ENCODE measurements around the gene DNAAF2.
A peak's percentile ranks its signal among the peaks of the same experiment; 100 is the strongest.
"Not testable (repeated sequence)": the region's sequence is repeated elsewhere in the genome, so short reads cannot be mapped to it uniquely, and the experiment has no call there.

Gene DNAAF2

DNA sequence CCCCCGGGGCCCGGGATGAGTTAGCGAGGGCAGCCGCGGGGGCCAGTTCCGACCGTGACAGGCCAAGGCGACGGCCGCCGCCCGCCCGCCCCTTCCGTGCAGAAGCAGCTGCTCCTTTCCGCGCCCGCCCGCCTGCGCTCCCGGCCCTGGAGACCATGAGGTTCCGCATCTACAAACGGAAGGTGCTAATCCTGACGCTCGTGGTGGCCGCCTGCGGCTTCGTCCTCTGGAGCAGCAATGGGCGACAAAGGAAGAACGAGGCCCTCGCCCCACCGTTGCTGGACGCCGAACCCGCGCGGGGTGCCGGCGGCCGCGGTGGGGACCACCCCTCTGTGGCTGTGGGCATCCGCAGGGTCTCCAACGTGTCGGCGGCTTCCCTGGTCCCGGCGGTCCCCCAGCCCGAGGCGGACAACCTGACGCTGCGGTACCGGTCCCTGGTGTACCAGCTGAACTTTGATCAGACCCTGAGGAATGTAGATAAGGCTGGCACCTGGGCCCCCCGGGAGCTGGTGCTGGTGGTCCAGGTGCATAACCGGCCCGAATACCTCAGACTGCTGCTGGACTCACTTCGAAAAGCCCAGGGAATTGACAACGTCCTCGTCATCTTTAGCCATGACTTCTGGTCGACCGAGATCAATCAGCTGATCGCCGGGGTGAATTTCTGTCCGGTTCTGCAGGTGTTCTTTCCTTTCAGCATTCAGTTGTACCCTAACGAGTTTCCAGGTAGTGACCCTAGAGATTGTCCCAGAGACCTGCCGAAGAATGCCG is 13.7 kb downstream of the DNAAF2 start:
- no peak for DNase-seq (ENCODE audit: low spot score)

DNA sequence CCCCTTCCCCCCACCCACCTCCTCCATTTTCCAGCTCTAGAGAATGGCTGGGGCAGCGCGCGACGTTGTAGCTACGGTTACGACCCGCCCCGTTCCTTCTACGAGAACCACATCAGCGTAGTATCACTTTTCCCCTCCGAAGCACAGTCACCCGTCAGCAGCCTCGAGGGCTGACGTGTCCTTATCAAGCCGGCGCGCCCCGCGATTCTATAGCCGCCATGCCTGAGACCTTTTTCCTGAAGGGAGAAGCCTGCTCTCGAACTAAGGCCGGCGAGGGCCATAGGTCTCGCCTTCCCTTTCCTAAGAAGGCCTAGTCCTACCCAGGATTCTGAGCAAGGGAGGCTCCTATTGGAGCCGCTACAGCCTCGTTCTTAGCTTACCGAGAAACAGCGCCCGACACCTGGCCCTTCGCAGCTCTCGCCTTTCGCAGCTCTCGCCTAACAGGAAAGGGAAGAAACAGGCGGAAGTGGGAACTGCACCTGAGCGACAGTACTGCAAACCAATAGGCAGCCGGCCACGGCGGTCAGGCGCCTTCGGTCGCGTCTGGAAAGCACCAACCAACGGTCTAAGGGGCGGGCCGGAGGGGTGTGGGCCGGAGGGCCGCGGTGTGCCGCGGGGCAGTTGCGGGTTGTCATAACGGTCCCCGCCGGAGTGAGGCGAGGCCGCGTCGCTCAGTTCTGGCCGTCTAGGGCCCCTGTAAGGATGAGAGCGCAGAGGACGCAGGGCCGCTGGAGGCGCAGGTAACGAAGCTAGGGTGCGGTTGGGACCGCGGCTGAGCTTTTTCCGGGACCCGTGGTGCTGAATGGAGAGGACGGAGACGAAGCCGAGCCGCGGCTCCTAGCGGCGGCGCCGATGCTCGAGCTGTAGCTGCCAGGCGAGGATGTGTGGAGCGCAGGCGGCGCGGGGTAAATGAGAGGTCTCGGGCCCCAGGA is 14.6 kb downstream of the DNAAF2 start, which contains the start of the genes MGAT2 and RPL36AL:
Gene MGAT2, plus strand, starts transcription at position 618 of the 932 bp plus-strand sequence. CDS start 470 bp downstream, outside the sequence.
Gene RPL36AL, minus strand, starts transcription at position 445 of the 932 bp plus-strand sequence. CDS start 1,522 bp downstream, outside the sequence.
- peak; percentile 94 for DNase-seq (ENCODE audit: low spot score)

DNA sequence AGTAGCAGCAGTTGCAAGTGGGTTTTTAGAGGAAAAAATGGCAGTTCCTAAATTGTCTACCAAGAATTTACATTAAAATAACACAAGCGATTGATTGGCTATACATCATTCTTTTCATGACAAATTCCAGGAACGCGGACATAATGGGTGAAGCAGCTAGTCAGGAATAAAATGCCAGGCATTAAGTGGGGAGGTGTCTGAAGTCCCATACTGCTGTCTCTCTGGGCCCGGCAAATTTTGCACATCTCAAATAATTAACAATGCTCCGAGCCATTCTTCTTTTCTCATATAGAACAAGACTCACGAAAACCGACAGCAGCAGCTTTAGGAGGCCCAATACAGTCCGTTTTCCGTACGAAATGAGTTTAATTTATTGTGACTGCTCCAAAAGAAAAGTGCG is 15.3 kb downstream of the DNAAF2 start:
- DNase-seq (ENCODE audit: low spot score): no peak

DNA sequence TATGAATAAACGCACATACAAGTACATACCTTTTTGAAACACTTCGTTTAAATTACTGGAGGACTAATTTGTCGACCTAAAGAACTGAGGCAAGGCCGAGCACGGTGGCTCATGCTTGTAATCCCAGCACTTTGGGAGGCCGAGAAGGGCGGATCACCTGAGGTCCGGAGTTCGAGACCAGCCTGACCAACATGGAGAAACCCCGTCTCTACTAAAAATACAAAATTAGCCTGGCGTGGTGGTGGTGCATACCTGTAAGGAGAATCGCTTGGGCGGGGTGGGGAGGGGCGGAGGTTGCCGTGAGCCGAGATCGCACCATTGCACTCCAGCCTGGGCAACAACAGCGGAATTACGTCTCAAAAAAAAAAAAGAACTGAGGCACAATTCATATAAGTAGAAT is 15.8 kb downstream of the DNAAF2 start:
- not testable (repeated sequence) for DNase-seq (ENCODE audit: low spot score)

DNA sequence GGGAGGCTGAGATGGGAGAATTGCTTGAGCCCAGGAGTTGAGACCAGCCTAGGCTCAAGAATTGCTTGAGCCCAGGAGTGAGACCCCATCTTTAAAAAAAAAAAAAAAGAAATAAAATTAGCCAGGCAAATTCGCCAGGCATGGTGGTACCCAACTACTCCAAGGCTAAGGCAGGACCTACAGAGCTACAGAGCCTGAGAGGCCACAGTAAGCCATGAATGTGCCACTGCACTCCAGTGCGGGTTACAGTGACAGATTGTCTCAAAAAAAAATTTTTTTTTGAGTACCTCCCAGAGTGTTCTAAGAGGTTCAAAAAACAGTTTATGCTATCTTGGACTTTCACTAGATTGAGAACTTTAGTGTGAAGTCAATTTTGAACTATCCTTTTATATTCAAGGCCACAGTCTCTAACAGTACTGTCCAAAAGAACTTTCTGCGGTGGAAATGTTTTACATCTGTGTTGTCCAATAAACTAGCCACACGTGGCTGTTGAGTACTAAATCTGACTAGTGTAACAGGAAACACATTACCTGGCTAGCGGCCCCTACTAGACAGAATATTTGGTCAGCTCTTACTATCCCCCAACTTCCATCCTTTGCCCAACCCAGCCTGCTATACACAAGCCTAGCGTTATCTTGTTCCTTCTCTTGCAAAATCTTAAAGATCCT is 17.1 kb downstream of the DNAAF2 start:
- no peak for DNase-seq (ENCODE audit: low spot score)

DNA sequence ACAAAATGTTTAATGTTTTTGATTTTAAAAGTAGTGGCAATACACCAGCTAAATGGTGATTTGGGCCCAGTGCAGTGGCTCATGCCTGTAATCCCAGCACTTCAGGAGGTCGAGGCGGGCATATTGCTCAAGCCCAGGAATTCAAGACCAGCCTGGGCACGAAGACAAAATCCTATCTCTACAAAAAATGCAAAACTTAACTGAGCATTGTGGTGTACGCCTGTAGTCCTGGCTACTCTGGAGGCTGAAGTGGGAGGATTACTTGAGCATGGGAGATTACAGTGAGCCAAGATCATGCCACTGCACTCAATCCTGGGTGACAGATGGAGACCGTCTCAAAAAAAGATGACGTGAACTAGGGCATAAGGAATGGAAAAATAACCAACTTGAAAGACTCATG is 19.3 kb downstream of the DNAAF2 start:
- no peak for DNase-seq (ENCODE audit: low spot score)

DNA sequence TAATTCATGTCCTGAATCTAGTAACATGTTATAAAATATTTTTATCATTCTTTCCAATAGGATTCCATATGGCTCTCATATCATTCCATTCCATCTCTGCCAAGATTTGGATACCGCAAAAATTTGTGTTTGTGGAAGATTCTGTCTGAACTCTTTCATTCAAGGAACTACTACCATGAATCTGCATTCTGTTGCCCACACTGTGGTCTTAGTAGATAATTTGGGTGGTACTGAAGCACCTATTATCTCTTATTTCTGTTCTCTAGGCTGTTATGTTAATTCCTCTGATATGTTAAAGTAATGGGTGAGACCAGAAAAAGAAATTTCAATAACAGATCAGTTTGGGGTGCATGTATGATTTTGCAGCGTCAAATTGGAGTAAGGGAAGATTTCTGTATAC is 20.8 kb downstream of the DNAAF2 start:
- DNase-seq (ENCODE audit: low spot score): no peak

DNA sequence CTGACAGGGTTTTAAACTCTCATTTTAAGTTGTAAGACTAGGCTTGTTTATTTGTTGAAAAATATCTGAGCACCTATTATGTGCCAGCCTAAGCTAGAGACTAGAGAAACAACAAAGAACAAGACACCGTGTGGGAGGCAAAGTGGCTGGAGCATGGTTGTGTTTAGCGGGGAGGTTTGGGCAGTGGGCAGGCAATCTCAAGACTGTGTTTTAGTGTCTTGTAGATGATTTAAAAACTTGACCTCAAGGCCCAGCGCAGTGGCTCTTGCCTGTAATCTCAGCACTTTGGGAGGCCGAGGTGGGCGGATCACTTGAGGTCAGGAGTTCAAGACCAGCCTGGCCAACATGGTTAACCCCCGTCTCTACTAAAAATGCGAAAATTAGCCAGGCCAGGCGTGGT is 22.4 kb downstream of the DNAAF2 start:
- no peak for DNase-seq (ENCODE audit: low spot score)

DNA sequence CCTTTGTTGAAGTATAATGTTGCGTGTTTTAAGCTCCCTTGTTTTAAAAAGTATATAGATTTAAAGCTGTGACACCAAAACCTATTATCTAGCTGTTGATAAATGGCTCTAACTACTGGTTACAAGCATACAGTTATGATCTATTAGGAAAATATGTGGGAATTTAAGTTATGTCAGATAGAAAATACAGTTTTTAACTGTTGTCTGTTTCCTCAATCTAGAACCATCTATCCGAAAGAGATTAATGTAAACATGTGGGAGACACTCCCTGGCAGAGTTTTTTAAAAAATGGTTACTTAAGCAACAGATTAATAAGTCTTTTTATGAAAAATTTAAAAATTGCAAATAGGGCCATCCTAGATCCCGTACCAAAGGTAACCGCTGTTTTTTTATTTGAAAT is 22.8 kb downstream of the DNAAF2 start:
- DNase-seq (ENCODE audit: low spot score): no peak

DNA sequence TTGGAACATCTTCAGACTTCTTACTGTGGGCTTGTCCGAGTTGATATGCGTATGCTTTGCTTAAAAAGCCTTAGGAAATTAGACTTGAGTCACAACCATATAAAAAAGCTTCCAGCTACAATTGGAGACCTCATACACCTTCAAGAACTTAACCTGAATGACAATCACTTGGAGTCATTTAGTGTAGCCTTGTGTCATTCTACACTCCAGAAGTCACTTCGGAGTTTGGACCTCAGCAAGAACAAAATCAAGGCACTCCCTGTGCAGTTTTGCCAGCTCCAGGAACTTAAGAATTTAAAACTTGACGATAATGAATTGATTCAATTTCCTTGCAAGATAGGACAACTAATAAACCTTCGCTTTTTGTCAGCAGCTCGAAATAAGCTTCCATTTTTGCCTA is 27.5 kb downstream of the DNAAF2 start:
- no peak for DNase-seq (ENCODE audit: low spot score)

DNA sequence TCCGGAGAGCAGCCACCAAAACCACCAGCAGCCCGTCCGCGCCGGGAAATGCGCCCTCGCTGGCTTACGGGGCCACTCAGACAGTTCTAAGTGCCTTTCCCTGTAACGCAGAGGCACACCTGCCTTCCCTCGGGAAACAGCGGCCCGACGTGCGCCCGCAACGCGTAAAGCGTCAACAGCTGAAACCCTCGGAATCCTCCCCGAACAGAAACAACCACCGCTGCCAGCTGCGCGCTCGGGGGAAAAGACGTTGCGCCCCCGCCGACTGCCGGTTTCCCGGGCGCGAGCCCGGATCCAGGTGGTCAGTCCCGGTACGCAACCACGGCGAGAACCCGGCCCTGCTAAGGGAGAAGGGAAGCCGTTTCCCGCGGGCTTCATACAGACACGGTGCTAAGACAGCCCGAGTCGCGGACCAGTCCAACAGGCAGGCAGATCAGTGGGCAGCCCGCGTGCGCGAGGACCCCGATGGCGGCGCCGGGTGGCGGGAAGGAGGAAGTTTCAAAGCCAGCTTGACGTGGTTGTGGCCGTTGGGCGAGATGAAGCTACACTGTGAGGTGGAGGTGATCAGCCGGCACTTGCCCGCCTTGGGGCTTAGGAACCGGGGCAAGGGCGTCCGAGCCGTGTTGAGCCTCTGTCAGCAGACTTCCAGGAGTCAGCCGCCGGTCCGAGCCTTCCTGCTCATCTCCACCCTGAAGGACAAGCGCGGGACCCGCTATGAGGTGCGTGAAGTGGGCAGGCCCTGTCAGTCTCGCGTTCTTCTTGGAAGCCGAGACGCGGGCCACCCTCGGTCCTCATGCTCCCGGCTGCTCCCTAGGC is 36.4 kb downstream of the DNAAF2 start, which contains the start of gene LRR1:
Gene LRR1, plus strand, starts transcription at position 456 of the 816 bp plus-strand sequence. Its CDS starts 81 bp downstream, at position 537.
- peak; percentile 52 for DNase-seq (ENCODE audit: low spot score)

DNA sequence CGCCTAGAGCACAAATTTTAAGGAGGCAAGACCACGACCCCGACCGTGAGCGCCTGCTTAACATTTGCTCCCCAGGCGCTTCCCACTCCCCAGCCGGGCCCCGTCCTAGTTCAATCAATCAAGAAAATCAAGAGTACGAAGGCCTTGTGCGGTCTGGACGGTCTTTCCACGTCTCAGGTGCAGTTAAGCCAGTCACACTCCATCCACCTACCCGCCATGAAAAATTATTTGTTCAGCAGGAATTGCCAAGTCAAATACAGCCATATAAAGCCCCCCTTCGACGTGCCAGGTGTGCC is 36.9 kb downstream of the DNAAF2 start:
- DNase-seq (ENCODE audit: low spot score): no peak

DNA sequence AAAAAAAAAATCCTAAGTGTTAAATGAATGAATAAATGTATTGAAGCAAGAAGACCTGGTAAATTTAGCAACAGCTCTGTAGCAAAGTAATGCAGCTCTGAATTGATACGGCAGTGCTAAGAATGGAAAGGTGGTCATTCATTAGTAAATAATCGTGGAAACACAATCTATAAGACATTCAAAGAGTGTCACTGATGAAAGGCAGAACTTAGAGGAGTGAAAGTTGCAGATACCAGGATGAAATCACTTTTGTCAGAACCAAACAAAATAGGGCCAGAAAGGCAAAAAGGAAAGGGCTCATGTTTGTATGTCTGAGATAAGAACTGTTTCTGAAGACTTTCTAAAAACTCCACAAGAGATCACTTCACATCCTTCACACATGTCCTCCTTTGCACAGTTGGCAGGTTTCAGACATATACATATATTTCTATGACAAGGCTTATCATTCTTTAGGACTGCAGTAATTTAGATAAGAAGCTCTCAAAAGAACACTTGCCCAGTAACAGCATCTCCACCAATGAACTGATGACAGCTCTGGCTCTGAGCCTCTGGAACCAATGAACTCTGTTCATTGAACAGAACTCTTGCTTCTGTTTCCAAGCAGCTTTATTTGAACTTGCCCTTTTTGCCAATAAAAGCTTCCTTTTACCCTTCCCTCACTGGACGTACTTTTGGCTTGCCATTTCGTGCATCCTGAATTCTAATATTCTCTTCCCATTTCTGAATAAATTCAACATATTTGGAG is 40.5 kb downstream of the DNAAF2 start:
- no peak for DNase-seq (ENCODE audit: low spot score)

DNA sequence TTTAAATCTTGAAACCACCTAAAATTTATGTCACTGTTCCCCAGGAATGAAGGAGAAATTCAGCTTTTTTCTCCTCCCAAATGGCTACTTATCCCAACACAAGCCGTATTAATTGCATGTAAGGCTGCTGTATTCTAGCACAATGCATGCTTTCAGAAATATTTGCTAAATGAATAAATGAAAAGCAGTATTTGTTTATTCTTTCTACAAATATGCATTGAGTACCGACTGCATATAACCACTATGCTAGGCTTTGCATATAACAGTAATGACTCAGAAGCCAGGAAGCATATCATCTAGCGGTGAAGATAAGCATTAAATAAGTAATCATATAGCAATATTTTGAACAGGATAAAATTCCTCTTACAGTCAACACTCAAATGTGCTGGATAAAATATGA is 42.0 kb downstream of the DNAAF2 start:
- DNase-seq (ENCODE audit: low spot score): no peak

DNA sequence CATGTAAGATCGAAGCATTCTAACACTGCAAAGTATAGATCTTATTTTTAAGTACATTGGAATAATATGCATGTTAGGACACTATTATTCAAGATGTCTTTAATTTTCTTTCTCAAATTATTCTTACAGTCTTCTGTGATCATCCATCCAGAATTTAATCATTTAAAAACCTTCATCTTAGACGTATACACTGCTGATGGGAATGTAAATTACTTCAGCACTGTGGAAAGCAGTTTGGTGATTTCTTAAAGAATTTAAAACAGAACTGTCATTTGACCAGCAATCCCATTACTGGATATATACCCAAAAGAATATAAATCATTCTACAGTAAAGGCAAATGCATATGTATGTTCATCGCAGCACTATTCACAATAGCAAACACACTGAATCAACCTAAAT is 45.7 kb downstream of the DNAAF2 start:
- DNase-seq (ENCODE audit: low spot score): no peak

DNA sequence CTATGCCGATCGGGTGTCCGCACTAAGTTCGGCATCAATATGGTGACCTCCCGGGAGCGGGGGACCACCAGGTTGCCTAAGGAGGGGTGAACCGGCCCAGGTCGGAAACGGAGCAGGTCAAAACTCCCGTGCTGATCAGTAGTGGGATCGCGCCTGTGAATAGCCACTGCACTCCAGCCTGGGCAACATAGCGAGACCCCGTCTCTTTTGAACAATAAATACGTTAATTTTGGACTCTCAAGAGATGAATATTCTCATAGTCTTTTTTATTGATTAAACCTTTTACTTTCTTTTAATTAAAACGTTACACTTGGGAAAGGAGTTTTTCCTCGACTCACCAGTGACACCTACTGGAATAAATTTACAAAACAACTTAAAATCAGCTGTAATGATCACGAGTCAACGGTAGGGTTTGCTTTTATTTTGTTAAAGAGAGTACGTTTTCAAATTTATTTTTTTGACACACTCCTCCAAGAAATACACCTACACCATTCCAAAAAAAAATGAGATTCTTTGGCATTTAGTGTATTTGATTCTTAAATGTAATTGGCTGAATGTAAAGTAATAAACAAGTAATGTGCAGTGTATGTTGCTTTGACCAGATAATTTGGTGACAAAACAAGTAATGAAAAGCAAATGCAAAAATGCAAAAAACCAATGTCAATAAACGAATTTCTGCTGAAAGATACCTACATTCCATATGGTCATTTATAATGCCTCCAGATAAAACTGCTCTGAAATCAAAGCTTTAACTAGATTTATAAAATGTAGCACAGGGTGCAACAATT is 48.2 kb downstream of the DNAAF2 start:
- no peak for DNase-seq (ENCODE audit: low spot score)

DNA sequence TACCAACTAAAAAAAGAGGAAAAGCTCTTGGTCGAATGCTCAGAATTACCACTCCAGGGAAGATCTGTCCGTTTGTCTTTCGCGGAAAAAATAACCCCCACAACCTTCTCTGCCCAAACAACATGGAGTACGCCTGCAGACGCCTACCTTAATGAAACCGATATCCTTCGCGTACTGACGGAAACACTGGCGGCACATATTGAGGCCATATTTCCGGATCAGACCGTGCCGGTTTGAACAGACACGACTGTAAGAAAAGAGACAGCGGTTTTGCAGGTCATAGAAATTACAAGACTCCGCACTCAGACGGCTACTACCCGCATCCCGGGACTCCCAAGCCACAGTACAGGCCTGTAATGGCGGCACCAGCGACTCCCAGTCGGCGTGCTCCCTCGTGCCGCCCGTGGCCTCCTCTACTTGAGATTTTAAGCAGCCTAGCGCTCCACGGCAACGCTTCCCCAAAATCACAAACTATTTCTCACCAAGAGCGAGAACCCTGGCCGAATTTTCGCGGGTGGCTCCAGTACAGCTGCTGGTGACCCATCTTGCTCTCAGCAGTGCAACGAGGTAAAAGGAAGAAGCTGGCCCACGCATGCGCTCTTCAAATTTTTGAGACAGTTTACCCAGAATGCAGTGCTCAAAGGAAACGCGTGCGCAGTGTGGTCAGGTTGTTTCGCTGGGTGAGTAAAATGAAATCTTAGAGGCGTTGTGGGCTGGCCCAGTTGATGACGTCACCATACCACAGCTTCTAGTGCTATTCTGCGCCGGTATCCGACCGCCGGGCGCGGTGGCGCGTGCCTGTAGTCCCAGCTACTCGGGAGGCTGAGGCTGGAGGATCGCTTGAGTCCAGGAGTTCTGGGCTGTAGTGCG is 49.0 kb downstream of the DNAAF2 start, which contains the start of gene RPS29:
Gene RPS29, minus strand, starts transcription at position 578 of the 870 bp plus-strand sequence. Its CDS starts 34 bp downstream, at position 544.
- DNase-seq (ENCODE audit: low spot score): peak; percentile 62

DNA sequence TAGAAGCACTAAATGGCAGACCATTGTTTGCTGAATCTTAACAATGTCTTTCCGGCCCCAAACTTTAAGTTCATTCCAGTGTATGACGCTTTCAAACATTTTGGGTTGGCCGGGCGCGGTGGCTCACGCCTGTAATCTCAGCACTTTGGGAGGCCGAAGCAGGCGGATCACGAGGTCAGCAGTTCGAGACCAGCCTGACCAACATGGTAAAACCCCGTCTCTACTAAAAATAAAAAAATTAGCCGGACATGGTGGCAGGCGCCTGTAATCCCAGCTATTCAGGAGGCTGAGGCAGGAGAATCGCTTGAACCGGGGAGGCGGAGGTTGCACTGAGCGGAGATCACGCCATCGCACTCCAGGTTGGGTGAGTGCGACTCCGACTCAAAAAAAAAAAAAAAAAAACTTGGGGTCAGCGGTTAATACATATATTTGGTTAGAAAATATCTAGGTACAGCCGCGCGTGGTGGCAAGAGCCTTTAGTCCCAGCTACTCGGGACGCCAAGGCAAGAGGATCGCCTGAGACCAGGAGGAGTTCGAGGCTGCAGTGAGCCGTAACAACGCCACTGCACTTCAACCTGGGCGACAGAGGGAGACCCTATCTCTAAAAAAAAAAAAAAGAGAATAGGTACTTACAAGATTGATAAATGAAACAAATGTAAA is 49.9 kb downstream of the DNAAF2 start:
- not testable (repeated sequence) for DNase-seq (ENCODE audit: low spot score)

Data from HuH-7 (cell line).